ENCODE data around the gene UBC.
"Not testable (repeated sequence)": the region's sequence is repeated elsewhere in the genome, so short reads cannot be mapped to it uniquely, and the experiment has no call there.

UBC gene

DNA sequence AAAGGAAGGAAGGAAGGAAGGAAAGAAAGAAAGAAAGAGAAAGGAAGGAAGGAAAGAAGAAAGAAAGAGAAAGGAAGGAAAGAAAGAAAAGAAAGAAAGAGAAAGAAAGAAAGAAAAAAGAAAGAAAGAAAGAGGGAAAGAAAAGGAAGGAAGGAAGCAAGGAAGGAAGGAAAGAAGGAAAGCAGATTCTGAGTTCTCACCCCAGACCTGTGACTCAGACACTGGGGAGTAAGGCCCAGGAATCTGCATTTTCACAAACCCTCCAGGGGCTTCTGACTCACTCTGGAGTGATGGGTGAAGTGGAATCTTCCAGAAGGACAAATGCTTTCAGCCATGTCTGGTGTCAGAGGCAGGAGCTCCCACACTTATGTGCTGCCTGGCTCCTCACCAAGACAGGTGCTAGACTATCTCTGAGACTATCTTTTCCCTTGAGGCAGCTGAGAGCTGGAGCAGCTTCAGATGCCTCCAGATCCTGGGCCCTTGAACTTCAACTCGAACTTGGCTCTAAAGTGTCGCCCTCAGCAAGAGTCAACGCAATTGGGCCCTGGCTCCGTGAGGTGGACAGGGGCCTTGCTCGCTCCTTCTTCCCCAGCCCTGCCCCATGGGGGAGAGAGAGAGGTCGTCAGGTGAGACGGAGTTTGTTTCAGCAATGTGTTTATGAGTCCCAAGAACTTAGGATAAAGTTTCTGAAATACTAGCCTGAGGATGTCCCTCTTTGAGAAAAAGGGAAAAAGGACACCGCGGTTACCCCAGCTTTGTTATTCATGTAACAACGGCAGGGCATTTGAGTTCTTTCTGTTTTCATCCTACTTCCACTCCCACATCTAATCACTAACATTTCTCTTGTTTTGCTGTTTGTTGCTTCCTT is 31.0 kb downstream of the UBC start:
- DNase-seq, result no peak

- no peak for DNase-seq
Observed at GRCh38 chr12:124881123-124881522, 33.3 kb downstream of the UBC start.

DNA sequence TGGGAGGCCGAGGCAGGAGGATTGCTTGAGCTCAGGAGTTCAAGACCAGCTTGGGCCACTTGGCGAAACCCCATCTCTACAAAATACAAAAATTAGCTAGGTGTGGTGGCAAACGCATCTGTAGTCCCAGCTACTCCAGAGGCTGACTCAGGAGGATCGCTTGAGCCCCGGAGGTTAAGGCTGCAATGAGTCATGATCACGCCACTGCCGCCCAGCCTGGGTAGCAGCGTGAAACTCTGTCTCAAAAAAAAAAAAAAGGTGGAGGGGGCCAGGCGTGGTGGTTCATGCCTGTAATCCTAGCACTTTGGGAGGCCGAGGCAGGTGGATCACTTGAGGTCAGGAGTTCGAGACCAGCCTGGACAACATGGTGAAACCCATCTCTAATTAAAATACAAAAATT is 34.1 kb downstream of the UBC start:
- not testable (repeated sequence) for DNase-seq

DNA sequence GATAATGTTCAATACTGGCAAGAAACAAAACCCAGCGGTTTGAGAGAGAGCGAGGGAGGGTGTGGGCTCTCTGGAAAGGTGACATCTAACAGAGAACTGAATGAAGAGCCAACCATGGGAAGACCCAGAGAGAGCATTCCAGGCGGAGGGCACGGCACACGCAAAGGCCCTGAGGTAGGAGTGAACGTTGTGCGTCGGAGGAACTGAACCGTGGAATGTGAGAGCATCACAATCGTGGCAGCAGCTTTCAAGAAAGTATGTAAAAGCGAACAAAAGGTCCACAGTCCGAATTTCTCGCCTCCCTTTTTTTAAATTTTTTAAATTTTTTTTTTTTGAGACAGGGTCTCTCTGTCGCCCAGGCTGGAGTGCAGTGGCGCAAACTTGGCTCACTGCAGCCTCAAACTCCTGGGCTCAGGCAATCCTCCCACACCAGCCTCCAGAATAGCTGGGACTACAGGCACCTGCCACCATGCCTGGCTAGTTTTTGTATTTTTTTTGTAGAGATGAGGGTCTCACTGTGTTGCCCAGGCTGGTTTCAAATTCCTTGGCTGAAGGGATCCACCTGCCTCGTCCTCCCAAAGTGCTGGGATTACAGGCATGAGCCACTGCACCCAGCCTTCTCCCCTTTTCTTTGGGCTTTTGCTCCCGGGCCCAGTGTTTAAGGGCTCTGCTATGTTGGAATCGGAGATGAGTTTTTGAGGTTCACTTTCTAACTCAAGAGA is 35.5 kb downstream of the UBC start:
- no peak for DNase-seq

GRCh38 chr12:124877423-124877822 is 37.0 kb downstream of the UBC start:
- DNase-seq, result no peak

DNA sequence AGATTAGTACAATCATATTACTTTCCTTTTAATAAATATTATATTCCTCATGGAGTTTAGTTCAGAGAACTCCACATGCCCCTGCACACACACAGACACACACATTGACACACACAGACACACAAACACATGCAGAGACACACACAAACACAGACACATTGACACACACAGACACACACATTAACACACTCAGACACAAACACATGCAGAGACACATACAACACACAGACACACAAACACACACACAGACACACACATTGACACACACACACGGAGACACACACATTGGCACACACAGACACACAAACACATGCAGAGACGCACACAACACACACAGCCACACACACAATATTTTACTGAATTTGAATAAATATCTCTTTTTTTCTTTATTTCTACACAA is 38.3 kb downstream of the UBC start:
- DNase-seq, result no peak

GRCh38 chr12:124875803-124876132 is 38.7 kb downstream of the UBC start:
- DNase-seq, result no peak

- no peak for DNase-seq
Observed at GRCh38 chr12:124874988-124875802, 39.3 kb downstream of the UBC start.

GRCh38 chr12:124874188-124874587 is 40.3 kb downstream of the UBC start:
- no peak for DNase-seq

GRCh38 chr12:124872068-124872719 is 42.3 kb downstream of the UBC start:
- DNase-seq, result no peak

DNA sequence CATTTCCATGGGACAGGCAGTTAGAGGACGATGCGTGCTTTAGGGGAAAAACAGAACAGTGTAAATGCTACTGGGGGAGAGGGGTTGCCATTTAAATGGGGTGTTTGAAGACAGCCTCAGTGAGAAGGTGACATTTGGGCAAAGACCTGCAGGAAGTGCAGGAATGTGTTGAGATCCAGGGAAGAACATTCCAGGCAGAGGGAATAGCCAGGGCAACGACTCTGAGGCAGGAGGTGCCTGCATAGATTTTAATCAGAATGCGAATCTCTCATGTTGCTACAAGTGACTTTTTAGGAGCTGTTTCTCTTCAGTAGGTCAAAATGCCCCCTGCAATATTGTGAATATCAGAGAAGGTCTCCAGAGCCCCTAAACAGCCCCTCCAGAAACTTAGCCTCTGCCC is 43.2 kb downstream of the UBC start:
- DNase-seq, result no peak

DNA sequence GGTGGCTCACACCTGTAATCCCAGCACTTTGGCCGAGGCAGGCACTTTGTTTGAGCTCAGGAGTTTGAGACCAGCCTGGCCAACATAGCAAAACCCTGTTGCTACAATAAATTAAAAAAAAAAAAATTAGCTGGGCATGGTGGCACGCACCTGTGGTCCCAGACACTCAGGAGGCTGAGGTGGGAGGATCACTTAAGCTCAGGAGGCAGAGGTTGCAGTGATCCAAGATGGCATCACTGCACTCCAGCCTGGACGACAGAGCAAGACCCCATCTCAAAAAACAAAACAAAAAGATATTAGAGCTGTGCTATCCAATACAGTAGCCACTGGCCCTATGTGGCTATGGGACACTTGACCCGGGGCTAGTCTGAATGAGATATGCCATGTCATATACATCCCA is 43.9 kb downstream of the UBC start:
- no peak for DNase-seq

DNA sequence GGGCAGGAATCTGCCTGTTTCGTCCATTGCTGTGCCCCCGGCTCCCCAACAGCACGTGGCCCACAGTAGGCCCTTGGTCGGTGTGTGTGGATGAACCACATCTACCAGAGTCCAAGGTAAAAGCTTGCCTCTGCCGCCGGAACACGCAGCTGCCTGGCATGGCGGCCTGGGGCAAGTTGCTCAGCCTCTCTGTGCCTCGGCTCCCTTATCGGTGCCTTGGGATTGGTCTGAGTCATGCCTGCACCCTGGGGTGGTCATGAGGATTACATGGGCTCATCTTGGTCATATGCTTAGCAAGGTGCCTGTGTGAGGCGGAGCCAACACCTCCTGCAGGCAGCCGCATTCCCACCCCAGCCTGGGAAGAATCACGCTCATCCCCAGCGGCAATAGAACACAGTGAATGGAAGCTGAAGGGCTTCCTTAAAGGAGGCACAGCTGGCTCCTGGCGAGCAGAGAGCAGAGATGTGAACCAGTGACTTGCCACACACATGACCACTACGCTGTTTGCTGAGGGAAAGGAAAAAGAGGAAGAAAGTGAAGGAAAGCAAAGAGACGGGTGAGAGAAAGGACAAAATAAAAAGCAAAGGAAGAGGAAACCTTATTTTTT is 45.3 kb downstream of the UBC start:
- peak in 1 of 2 donors; percentile 35 for DNase-seq

- no peak for DNase-seq
Observed at GRCh38 chr12:124868252-124869058, 46.0 kb downstream of the UBC start.

GRCh38 chr12:124867401-124867930 is 47.0 kb downstream of the UBC start:
- DNase-seq, result no peak

DNA sequence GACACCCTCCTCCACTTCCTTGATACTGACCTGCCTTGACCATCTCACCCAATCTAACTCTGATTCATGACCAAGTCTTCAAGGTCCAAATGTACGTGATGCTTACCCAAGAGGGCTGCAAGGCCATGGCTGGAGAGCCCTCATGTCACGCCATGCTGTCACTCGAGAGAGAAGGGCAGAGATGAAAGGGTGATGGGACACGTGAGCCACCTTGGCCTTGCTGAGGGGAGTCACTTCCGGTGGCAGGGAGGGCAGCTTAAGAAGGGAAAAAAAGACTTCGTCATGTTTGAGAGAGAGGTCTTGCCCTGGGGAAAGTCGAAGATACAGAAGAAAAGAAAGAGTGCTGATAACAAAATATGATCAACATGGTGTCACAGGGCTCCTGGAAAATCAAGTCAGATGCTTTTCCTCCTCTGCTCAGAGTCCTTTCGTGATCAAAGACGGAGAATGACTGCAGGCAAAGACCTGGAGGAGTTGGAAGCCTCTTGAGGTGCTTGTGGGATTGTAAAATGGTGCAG is 47.5 kb downstream of the UBC start:
- DNase-seq, result no peak

- no peak for DNase-seq
Observed at GRCh38 chr12:124866195-124866882, 48.1 kb downstream of the UBC start.

- no peak for DNase-seq
Observed at GRCh38 chr12:124865728-124866127, 48.7 kb downstream of the UBC start.

DNA sequence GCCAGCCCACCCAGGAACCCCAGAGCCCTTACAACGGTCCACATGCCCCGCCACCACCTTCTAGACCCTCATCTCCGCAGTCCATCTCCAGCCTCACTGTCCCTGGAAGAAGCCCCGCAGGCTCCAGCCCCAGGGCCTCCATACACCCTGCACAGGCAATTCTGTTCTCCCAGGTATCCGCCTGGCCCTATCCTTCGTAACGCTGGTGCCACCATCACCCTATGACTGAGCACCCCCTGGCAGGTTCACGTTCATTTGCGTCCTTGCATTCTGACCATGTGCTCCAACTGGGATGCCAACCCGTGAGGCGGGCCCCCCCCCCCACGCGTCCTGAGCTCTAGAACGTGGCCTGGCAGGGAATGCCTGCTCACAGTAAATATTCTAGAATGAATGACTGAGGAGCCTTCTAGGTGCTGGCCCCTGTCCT is 50.1 kb downstream of the UBC start:
- DNase-seq, result no peak

Data from CD4-positive, alpha-beta T cell treated with Interleukin-1 beta for 1 hour (primary cell).